GM12891 (cell line): ENCODE results near the gene GRP.

Experiments
- POLR2AphosphoS5 ChIP-seq: IDR thresholded peaks from 2 replicates; pipeline ENCODE4 v1.6.1; 2011; ENCODE audit warnings: low read depth, low read length, control low read depth
- SPI1 ChIP-seq: IDR thresholded peaks from 2 replicates; pipeline ENCODE4 v1.6.1; 2011; ENCODE audit warnings: low read depth, low read length, control low read depth
- TAF1 ChIP-seq: IDR thresholded peaks from 2 replicates; pipeline ENCODE4 v1.6.1; 2011; ENCODE audit warnings: low read depth, low read length, control low read depth

DNA sequence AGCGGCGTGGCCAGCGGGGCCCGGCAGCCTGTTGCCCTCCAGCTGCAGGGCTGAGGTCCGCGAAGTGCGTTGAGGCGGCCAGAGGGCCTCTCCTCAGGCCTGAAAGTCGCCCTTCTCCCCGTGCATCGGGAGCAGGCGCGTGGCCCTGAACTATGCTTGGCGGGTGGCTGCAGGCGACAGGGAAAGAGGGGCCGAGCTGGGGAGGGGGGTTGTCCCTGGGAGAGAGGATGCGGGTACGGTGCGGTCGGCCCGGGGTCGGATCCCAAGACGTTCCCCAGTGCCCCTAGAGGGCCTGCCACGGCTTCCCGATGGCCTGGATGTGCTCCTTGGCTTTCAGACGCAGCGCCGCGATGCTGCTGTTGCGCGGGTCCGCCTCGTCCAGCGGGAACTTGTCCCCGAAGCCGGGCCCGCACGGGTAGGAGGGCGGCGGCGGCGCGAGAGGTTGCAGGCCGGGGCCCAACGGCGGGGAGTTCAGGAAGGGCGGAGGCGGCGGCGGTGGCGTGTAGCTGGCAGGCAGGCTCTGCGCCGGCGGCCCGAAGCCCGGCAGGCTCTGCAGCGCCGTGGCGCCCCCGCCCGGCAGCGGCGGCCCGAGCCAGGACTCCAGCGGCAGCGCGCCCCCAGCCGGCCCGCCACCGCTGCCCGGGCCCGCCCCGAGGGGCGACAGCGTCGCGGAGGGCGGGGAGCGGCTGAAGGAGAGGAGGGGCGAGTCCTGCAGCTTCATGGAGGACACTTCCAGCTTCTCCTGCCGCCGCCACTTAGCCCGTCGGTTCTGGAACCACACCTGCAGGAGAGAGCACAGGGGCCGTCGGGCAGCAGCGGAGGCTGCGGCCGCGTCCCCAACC lies 49.0 kb downstream of the GRP start:
- TF ChIP-seq TAF1, result no peak
- TF ChIP-seq SPI1, result no peak
- no peak for TF ChIP-seq POLR2AphosphoS5
